ENCODE measurements around the gene ADAMTS20.

ADAMTS20 gene, protein sequence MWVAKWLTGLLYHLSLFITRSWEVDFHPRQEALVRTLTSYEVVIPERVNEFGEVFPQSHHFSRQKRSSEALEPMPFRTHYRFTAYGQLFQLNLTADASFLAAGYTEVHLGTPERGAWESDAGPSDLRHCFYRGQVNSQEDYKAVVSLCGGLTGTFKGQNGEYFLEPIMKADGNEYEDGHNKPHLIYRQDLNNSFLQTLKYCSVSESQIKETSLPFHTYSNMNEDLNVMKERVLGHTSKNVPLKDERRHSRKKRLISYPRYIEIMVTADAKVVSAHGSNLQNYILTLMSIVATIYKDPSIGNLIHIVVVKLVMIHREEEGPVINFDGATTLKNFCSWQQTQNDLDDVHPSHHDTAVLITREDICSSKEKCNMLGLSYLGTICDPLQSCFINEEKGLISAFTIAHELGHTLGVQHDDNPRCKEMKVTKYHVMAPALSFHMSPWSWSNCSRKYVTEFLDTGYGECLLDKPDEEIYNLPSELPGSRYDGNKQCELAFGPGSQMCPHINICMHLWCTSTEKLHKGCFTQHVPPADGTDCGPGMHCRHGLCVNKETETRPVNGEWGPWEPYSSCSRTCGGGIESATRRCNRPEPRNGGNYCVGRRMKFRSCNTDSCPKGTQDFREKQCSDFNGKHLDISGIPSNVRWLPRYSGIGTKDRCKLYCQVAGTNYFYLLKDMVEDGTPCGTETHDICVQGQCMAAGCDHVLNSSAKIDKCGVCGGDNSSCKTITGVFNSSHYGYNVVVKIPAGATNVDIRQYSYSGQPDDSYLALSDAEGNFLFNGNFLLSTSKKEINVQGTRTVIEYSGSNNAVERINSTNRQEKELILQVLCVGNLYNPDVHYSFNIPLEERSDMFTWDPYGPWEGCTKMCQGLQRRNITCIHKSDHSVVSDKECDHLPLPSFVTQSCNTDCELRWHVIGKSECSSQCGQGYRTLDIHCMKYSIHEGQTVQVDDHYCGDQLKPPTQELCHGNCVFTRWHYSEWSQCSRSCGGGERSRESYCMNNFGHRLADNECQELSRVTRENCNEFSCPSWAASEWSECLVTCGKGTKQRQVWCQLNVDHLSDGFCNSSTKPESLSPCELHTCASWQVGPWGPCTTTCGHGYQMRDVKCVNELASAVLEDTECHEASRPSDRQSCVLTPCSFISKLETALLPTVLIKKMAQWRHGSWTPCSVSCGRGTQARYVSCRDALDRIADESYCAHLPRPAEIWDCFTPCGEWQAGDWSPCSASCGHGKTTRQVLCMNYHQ (N-terminal part only)

GRCh38 chr12:43551971-43552559 is at the start of gene ADAMTS20:
TSS of gene ADAMTS20 (minus strand) at chr12:43552203. CDS start at chr12:43551921, 282 bp downstream.
- Mint-ChIP-seq H3K36me3 (no peaks in the 10 kb centered on the region), H3K9me3 (peaks cover 4% of the 10 kb centered on the region), H3K27me3 (peaks cover 31% of the 10 kb centered on the region), H3K4me1 (no peaks in the 10 kb centered on the region), H3K4me3 (no peak within 1 kb of the TSS), H3K27ac (no peak within 1 kb of the TSS)
- DNase-seq, result no peak
- CTCF ChIA-PET, result no interaction called here

DNA sequence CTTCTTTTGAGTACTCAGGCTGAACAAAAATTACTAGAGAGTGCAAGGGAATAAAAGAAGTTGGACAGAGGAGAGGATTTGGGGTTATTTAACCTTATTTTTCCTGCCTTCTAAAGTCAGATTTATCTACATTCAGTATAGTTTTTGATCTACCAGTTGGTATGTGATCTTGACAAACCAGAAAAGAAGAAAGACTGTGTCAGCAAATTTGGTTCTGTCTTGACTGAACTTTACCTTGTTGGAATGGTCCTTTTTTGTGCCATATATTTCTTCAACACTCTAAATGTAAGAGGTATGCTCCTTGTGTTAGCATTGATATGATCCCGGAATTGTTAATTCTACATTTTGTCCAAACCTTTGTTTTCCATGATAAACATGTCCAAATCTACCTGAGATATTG is 47.7 kb upstream of the ADAMTS20 start:
- H3K36me3 Mint-ChIP-seq, result no peaks in the 10 kb centered on the region
- CTCF ChIA-PET, result no interaction called here
- no peak for DNase-seq
- H3K9me3 Mint-ChIP-seq, result no peaks in the 10 kb centered on the region
- H3K27ac Mint-ChIP-seq, result no peak overlapping the region
- H3K27me3 Mint-ChIP-seq, result no peaks in the 10 kb centered on the region
- no peak overlapping the region for H3K4me3 Mint-ChIP-seq
- H3K4me1 Mint-ChIP-seq, result no peaks in the 10 kb centered on the region

GRCh38 chr12:43599066-43599465 is 47.1 kb upstream of the ADAMTS20 start:
- no peak for DNase-seq
- Mint-ChIP-seq H3K27me3 (no peaks in the 10 kb centered on the region), H3K4me1 (no peaks in the 10 kb centered on the region), H3K4me3 (no peak overlapping the region), H3K27ac (no peak overlapping the region), H3K9me3 (no peaks in the 10 kb centered on the region), H3K36me3 (no peaks in the 10 kb centered on the region)
- CTCF ChIA-PET, result no interaction called here

DNA sequence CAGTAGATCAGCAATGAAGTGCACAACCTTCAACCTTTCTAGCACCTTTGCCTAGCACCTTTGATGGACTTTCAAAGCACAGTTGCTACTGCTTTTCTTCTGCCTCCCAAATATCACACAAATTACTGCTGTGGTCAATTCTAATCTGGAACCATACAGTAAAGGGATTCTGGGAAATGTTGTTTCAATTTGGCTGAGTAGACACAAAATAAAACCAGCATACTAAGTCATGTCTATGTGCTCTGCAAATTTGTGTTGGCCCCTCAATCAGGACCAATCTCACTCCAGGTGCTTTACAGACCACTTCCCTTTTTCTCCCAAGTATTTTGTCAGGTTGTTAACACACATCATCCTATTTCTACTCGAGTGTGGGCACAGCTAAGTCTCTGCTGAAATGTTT is 38.3 kb upstream of the ADAMTS20 start:
- CTCF ChIA-PET, result no interaction called here
- H3K36me3 Mint-ChIP-seq, result no peaks in the 10 kb centered on the region

GRCh38 chr12:43586646-43587245 is 34.7 kb upstream of the ADAMTS20 start:
- CTCF ChIA-PET, result no interaction called here
- no peaks in the 10 kb centered on the region for H3K27me3 Mint-ChIP-seq
- no peaks in the 10 kb centered on the region for H3K36me3 Mint-ChIP-seq
- DNase-seq, result no peak
- no peaks in the 10 kb centered on the region for H3K9me3 Mint-ChIP-seq
- H3K27ac Mint-ChIP-seq, result no peak overlapping the region
- H3K4me1 Mint-ChIP-seq, result no peaks in the 10 kb centered on the region
- H3K4me3 Mint-ChIP-seq, result no peak overlapping the region

More for the DNA sequence above, 38.3 kb upstream of the ADAMTS20 start:
- Mint-ChIP-seq H3K9me3 (no peaks in the 10 kb centered on the region), H3K27me3 (no peaks in the 10 kb centered on the region), H3K4me3 (no peak overlapping the region), H3K4me1 (no peaks in the 10 kb centered on the region), H3K27ac (no peak overlapping the region)
- no peak for DNase-seq

DNA sequence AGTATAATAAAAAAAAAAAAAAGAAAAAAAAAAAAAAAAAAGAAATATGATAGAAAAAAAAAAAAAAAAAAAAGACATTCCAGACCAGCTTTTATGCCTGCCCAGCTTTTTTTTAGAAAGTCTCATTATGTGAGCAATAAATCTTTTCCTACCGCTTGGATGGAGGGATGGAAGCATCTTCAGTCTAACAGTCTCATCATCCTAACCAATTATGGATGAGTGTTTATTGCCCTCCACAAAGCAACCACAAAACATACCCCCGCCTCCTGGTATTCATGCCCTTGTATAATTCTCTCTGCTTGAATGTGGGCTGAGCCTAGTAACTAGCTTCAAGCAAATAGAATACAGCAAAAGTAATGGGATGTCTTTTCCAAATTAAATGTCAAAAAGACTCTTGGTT is 33.7 kb upstream of the ADAMTS20 start:
- no peaks in the 10 kb centered on the region for H3K36me3 Mint-ChIP-seq
- no peak overlapping the region for H3K4me3 Mint-ChIP-seq
- no peaks in the 10 kb centered on the region for H3K4me1 Mint-ChIP-seq
- H3K9me3 Mint-ChIP-seq, result no peaks in the 10 kb centered on the region
- H3K27ac Mint-ChIP-seq, result no peak overlapping the region
- CTCF ChIA-PET, result no interaction called here
- H3K27me3 Mint-ChIP-seq, result no peaks in the 10 kb centered on the region
- DNase-seq, result no peak

DNA sequence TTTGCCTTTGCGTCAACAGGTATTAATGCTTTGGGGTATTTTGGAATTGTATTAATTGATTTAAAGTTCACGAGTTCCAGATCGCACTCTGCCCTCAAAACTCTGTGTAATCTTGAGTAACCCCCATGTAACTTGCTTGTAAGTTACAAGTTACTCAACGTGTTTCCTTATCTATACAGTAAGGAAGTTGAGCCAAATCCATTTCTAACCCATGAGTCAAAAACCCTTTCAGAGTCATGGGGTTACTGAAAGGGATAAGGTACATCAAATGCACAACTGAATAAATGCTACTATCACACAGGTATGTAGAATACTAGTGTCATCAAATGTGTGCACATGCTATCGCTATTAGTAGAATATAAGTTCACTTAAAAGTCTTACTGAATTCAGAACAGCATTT is 28.6 kb upstream of the ADAMTS20 start:
- Mint-ChIP-seq H3K4me1 (no peaks in the 10 kb centered on the region), H3K36me3 (no peaks in the 10 kb centered on the region), H3K9me3 (no peaks in the 10 kb centered on the region), H3K27ac (no peak overlapping the region), H3K27me3 (no peaks in the 10 kb centered on the region), H3K4me3 (no peak overlapping the region)
- CTCF ChIA-PET, result no interaction called here
- no peak for DNase-seq

DNA sequence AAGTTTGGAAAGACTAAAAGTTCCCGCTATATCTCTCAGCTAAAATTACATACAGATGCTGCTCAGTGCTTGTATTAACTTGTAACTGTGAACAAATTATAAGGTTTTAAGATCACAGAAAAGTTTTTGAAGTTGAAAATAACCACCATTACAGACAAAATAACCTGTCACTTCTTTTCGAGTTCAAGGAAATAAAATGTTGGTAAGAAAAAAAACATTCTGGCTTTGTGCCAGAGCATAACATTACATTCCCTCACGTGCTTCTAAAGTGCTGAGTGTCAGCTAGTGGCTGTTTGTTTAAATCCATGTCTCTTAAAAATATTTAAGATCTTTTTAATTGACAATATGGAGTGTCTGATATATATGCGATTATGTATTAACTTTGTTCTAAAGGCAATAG is 27.2 kb upstream of the ADAMTS20 start:
- Mint-ChIP-seq H3K4me1 (no peaks in the 10 kb centered on the region), H3K4me3 (no peak overlapping the region), H3K36me3 (no peaks in the 10 kb centered on the region), H3K27ac (no peak overlapping the region), H3K9me3 (no peaks in the 10 kb centered on the region), H3K27me3 (no peaks in the 10 kb centered on the region)
- no peak for DNase-seq
- CTCF ChIA-PET, result interaction anchor here (1.0 kb wide), 1 partner anchor 10 kb away, joined by 3 read pairs; no protein-coding TSS in a partner anchor

DNA sequence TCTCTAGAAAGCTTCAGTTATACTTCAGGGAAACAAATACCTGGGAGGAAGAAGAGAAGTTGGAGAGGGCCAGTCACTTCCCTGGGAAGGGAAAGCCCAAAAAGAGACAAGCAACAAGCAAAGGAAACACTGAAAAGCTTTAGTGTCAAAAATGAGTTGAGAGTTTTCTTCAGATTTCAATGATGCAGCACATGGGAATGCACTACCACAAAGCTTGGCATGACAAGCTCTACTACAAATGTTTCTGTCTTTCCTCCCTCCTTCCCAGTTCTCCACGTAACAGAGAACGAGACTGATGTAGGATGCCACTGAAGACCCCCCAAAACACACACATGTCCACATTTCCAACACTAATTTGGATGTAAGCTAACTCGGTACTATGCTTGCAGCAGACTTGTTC is 26.8 kb upstream of the ADAMTS20 start:
- Mint-ChIP-seq H3K4me1 (no peaks in the 10 kb centered on the region), H3K36me3 (no peaks in the 10 kb centered on the region), H3K9me3 (no peaks in the 10 kb centered on the region), H3K4me3 (no peak overlapping the region), H3K27me3 (no peaks in the 10 kb centered on the region), H3K27ac (no peak overlapping the region)
- DNase-seq, result no peak
- CTCF ChIA-PET, result interaction anchor here (1.0 kb wide), 1 partner anchor 10 kb away, joined by 3 read pairs; no protein-coding TSS in a partner anchor

DNA sequence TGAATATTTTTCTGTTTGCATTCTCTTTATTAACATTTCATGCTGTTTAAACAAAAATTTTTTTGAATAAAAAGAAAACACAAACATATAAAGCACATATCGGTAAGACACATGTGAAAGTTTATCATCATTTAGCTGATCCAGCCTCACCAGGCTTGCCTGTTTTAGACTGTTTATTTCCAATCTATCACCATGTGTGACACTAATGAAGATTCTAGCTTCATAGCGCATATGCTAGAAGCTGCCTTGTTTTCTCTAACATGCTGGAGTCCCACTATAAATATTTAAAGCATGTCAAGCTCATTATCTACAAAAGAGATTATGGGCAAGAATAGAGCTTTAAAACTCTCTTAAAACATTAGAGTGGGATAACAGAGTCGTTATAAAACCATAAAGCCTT is 25.4 kb upstream of the ADAMTS20 start:
- Mint-ChIP-seq H3K4me3 (no peak overlapping the region), H3K27ac (no peak overlapping the region), H3K27me3 (no peaks in the 10 kb centered on the region), H3K4me1 (no peaks in the 10 kb centered on the region), H3K9me3 (no peaks in the 10 kb centered on the region), H3K36me3 (no peaks in the 10 kb centered on the region)
- DNase-seq, result no peak
- CTCF ChIA-PET, result no interaction called here

DNA sequence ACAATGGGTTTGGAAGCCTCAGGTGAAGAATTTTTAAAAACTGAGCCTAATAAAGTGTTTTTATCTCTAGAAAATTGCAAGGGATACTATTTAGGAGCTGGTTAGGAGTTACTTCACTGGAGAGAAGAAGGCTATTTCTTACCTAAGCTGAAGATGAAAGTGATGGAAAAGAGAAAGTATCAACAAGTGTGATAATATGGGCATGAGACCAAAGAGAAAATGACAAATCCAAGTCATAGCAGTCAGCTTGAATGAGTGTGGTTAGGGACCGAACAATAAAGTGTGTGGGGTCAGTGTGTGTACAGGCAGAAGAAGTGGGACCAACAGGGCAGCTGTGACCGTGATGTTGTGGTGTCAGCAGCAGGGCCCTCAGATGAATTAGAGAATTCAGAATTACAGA is 24.2 kb upstream of the ADAMTS20 start:
- Mint-ChIP-seq H3K27ac (no peak overlapping the region), H3K4me1 (no peaks in the 10 kb centered on the region), H3K36me3 (no peaks in the 10 kb centered on the region), H3K4me3 (no peak overlapping the region), H3K27me3 (no peaks in the 10 kb centered on the region), H3K9me3 (peaks cover 2% of the 10 kb centered on the region)
- CTCF ChIA-PET, result no interaction called here
- DNase-seq, result no peak

GRCh38 chr12:43571885-43572284 is 19.9 kb upstream of the ADAMTS20 start:
- no peak for DNase-seq
- H3K36me3 Mint-ChIP-seq, result no peaks in the 10 kb centered on the region
- H3K4me3 Mint-ChIP-seq, result no peak overlapping the region
- CTCF ChIA-PET, result no interaction called here
- H3K9me3 Mint-ChIP-seq, result peaks cover 2% of the 10 kb centered on the region
- H3K27me3 Mint-ChIP-seq, result no peaks in the 10 kb centered on the region
- H3K27ac Mint-ChIP-seq, result no peak overlapping the region
- H3K4me1 Mint-ChIP-seq, result no peaks in the 10 kb centered on the region

DNA sequence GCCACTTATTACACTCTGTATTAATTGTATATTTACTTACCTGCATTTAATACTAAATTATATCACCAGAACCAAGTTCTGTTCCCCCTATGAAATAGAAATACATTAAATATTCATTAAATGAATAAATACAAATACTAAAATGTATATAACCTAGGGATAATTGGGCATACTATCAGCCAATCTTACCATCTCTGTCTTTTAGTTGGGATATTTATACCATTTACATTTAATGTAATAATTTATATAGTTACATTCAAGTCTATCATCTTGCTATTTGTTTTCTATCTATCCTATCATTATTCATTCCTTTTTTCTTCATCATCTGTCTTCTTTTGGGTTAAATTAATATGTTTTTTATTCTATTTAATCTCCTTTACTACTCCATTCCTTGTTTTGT is 4.1 kb upstream of the ADAMTS20 start:
- no peak overlapping the region for H3K4me3 Mint-ChIP-seq
- peaks cover 23% of the 10 kb centered on the region for H3K27me3 Mint-ChIP-seq
- no peaks in the 10 kb centered on the region for H3K36me3 Mint-ChIP-seq
- DNase-seq, result no peak
- CTCF ChIA-PET, result no interaction called here
- H3K9me3 Mint-ChIP-seq, result peaks cover 13% of the 10 kb centered on the region
- no peaks in the 10 kb centered on the region for H3K4me1 Mint-ChIP-seq
- H3K27ac Mint-ChIP-seq, result no peak overlapping the region
